ENCODE measurements around the gene DOCK1.

DOCK1 gene

GRCh38 chr10:127472976-127473375 lies 567.7 kb downstream of the DOCK1 start:
- Histone ChIP-seq H3K9me3 (ENCODE audit: control insufficient read depth, low read depth, low read length) (no peaks in the 10 kb centered on the region), H3K4me3 (ENCODE audit: low read length) (no peak overlapping the region), H3K36me3 (ENCODE audit: control insufficient read depth, low read depth, low read length) (no peaks in the 10 kb centered on the region), H3K27me3 (ENCODE audit: control insufficient read depth, insufficient read depth, low read length) (no peaks in the 10 kb centered on the region), H3K27ac (ENCODE audit: low read length) (no peak overlapping the region), H3K9ac (ENCODE audit: low read length) (no peak overlapping the region), H3K4me1 (ENCODE audit: control insufficient read depth, low read depth, low read length) (peaks cover 6% of the 10 kb centered on the region)

- H3K27me3 ChIP-seq (ENCODE audit: control insufficient read depth, insufficient read depth, low read length): no peaks in the 10 kb centered on the region
- H3K9ac ChIP-seq (ENCODE audit: low read length): no peak overlapping the region
These were observed 569.3 kb downstream of the DOCK1 start for GRCh38 chr10:127474501-127474900.

GRCh38 chr10:127485153-127485857 lies 580.1 kb downstream of the DOCK1 start:
- Histone ChIP-seq H3K4me1 (ENCODE audit: control insufficient read depth, low read depth, low read length) (no peaks in the 10 kb centered on the region), H3K27me3 (ENCODE audit: control insufficient read depth, insufficient read depth, low read length) (no peaks in the 10 kb centered on the region), H3K27ac (ENCODE audit: low read length) (no peak overlapping the region), H3K4me3 (ENCODE audit: low read length) (no peak overlapping the region), H3K36me3 (ENCODE audit: control insufficient read depth, low read depth, low read length) (no peaks in the 10 kb centered on the region), H3K9me3 (ENCODE audit: control insufficient read depth, low read depth, low read length) (no peaks in the 10 kb centered on the region), H3K9ac (ENCODE audit: low read length) (no peak overlapping the region)

More at GRCh38 chr10:127474501-127474900, 569.3 kb downstream of the DOCK1 start:
- Histone ChIP-seq H3K4me3 (ENCODE audit: low read length) (no peak overlapping the region), H3K9me3 (ENCODE audit: control insufficient read depth, low read depth, low read length) (no peaks in the 10 kb centered on the region), H3K27ac (ENCODE audit: low read length) (no peak overlapping the region), H3K4me1 (ENCODE audit: control insufficient read depth, low read depth, low read length) (peaks cover 6% of the 10 kb centered on the region), H3K36me3 (ENCODE audit: control insufficient read depth, low read depth, low read length) (no peaks in the 10 kb centered on the region)

- Histone ChIP-seq H3K27me3 (ENCODE audit: control insufficient read depth, insufficient read depth, low read length) (no peaks in the 10 kb centered on the region), H3K27ac (ENCODE audit: low read length) (no peak overlapping the region), H3K4me3 (ENCODE audit: low read length) (no peak overlapping the region), H3K36me3 (ENCODE audit: control insufficient read depth, low read depth, low read length) (no peaks in the 10 kb centered on the region), H3K9ac (ENCODE audit: low read length) (no peak overlapping the region), H3K4me1 (ENCODE audit: control insufficient read depth, low read depth, low read length) (no peaks in the 10 kb centered on the region), H3K9me3 (ENCODE audit: control insufficient read depth, low read depth, low read length) (no peaks in the 10 kb centered on the region)
These were observed 581.1 kb downstream of the DOCK1 start for GRCh38 chr10:127486355-127486754.

- Histone ChIP-seq H3K9ac (ENCODE audit: low read length) (no peak overlapping the region), H3K4me3 (ENCODE audit: low read length) (no peak overlapping the region), H3K27me3 (ENCODE audit: control insufficient read depth, insufficient read depth, low read length) (no peaks in the 10 kb centered on the region), H3K4me1 (ENCODE audit: control insufficient read depth, low read depth, low read length) (no peaks in the 10 kb centered on the region), H3K9me3 (ENCODE audit: control insufficient read depth, low read depth, low read length) (no peaks in the 10 kb centered on the region), H3K27ac (ENCODE audit: low read length) (no peak overlapping the region), H3K36me3 (ENCODE audit: control insufficient read depth, low read depth, low read length) (no peaks in the 10 kb centered on the region)
These were observed 587.5 kb downstream of the DOCK1 start for GRCh38 chr10:127492607-127493250.

- Histone ChIP-seq H3K36me3 (ENCODE audit: control insufficient read depth, low read depth, low read length) (no peaks in the 10 kb centered on the region), H3K27ac (ENCODE audit: low read length) (no peak overlapping the region), H3K4me3 (ENCODE audit: low read length) (no peak overlapping the region), H3K9me3 (ENCODE audit: control insufficient read depth, low read depth, low read length) (no peaks in the 10 kb centered on the region), H3K4me1 (ENCODE audit: control insufficient read depth, low read depth, low read length) (no peaks in the 10 kb centered on the region), H3K27me3 (ENCODE audit: control insufficient read depth, insufficient read depth, low read length) (no peaks in the 10 kb centered on the region), H3K9ac (ENCODE audit: low read length) (no peak overlapping the region)
These were observed 590.8 kb downstream of the DOCK1 start for GRCh38 chr10:127496035-127496434.

- Histone ChIP-seq H3K27me3 (ENCODE audit: control insufficient read depth, insufficient read depth, low read length) (no peaks in the 10 kb centered on the region), H3K4me3 (ENCODE audit: low read length) (no peak overlapping the region)
These were observed 592.5 kb downstream of the DOCK1 start for GRCh38 chr10:127497685-127498084.

GRCh38 chr10:127498087-127498486 lies 592.9 kb downstream of the DOCK1 start:
- no peak overlapping the region for H3K27ac ChIP-seq (ENCODE audit: low read length)
- no peaks in the 10 kb centered on the region for H3K4me1 ChIP-seq (ENCODE audit: control insufficient read depth, low read depth, low read length)
- H3K36me3 ChIP-seq (ENCODE audit: control insufficient read depth, low read depth, low read length): no peaks in the 10 kb centered on the region
- no peaks in the 10 kb centered on the region for H3K9me3 ChIP-seq (ENCODE audit: control insufficient read depth, low read depth, low read length)
- H3K9ac ChIP-seq (ENCODE audit: low read length): no peak overlapping the region
- no peak overlapping the region for H3K4me3 ChIP-seq (ENCODE audit: low read length)
- H3K27me3 ChIP-seq (ENCODE audit: control insufficient read depth, insufficient read depth, low read length): no peaks in the 10 kb centered on the region

More at GRCh38 chr10:127497685-127498084, 592.5 kb downstream of the DOCK1 start:
- H3K9ac ChIP-seq (ENCODE audit: low read length): no peak overlapping the region
- no peaks in the 10 kb centered on the region for H3K4me1 ChIP-seq (ENCODE audit: control insufficient read depth, low read depth, low read length)
- H3K36me3 ChIP-seq (ENCODE audit: control insufficient read depth, low read depth, low read length): no peaks in the 10 kb centered on the region
- H3K9me3 ChIP-seq (ENCODE audit: control insufficient read depth, low read depth, low read length): no peaks in the 10 kb centered on the region
- H3K27ac ChIP-seq (ENCODE audit: low read length): no peak overlapping the region

GRCh38 chr10:127500127-127500526 lies 594.9 kb downstream of the DOCK1 start:
- no peaks in the 10 kb centered on the region for H3K9me3 ChIP-seq (ENCODE audit: control insufficient read depth, low read depth, low read length)
- H3K27me3 ChIP-seq (ENCODE audit: control insufficient read depth, insufficient read depth, low read length): no peaks in the 10 kb centered on the region
- H3K4me1 ChIP-seq (ENCODE audit: control insufficient read depth, low read depth, low read length): no peaks in the 10 kb centered on the region
- H3K4me3 ChIP-seq (ENCODE audit: low read length): no peak overlapping the region
- H3K36me3 ChIP-seq (ENCODE audit: control insufficient read depth, low read depth, low read length): no peaks in the 10 kb centered on the region
- H3K27ac ChIP-seq (ENCODE audit: low read length): no peak overlapping the region
- no peak overlapping the region for H3K9ac ChIP-seq (ENCODE audit: low read length)
